Esophagus squamous epithelium (tissue), 4 donors: Measurements from ENCODE around the gene METAP1D.

Experiments used
- CTCF ChIP-seq, 6 experiments: fragments of 450-650 bp in 4 of 6; fragments of 200-600 bp in 2 of 6; sonication (generic) in 2 of 6; IDR thresholded peaks; one replicate each; pipeline ENCODE4 v1.5.1; 2016 to 2019; ENCODE audit warnings: antibody characterized with exemption in 6 of 6, mild to moderate bottlenecking in 4 of 6, moderate library complexity in 4 of 6
- POLR2A ChIP-seq, 4 donors: fragments of 450-650 bp; IDR thresholded peaks; one replicate each; pipeline ENCODE4 v1.6.1; 2017; ENCODE audit warnings: antibody characterized with exemption in 4 of 4, mild to moderate bottlenecking in 4 of 4, moderate library complexity in 3 of 4

GRCh38 chr2:171959998-171960397, 39.8 kb upstream of the METAP1D start:
- no peak for TF ChIP-seq CTCF (IDR thresholded peaks at IDR 0.05)
- no peak for TF ChIP-seq POLR2A (IDR thresholded peaks at IDR 0.05)
